Suprapubic skin (tissue), 4 donors: ENCODE results near the gene LCT. TPM values are rescaled to one million over a fixed set of nuclear protein-coding genes. Genes with fewer than 3 reads are reported as not detected.

Source experiments
- DNase-seq, 2 donors: peaks; one replicate each; pipeline ENCODE4 v3.0.0-alpha.2; 2019; ENCODE audit warnings: low spot score in 2 of 2
- H3K27ac ChIP-seq: fragments of 200-600 bp; sonication (generic); one replicate; pipeline ENCODE4 v1.5.1; 2019
- H3K27me3 ChIP-seq: fragments of 200-600 bp; sonication (generic); one replicate; pipeline ENCODE4 v1.5.1; 2019
- H3K36me3 ChIP-seq: fragments of 200-600 bp; sonication (generic); one replicate; pipeline ENCODE4 v1.5.1; 2019
- H3K4me1 ChIP-seq: fragments of 200-600 bp; sonication (generic); one replicate; pipeline ENCODE4 v1.5.1; 2019
- H3K4me3 ChIP-seq: fragments of 200-600 bp; sonication (generic); one replicate; pipeline ENCODE4 v1.5.1; 2019; ENCODE audit warnings: mild to moderate bottlenecking
- H3K9me3 ChIP-seq: fragments of 200-600 bp; sonication (generic); one replicate; pipeline ENCODE4 v1.5.1; 2019
- EP300 ChIP-seq: sonication (generic); formaldehyde crosslinking; IDR thresholded peaks from one replicate; pipeline ENCODE4 v1.6.1; 2017; ENCODE audit warnings: antibody characterized with exemption
- POLR2A ChIP-seq, 2 donors: fragments of 450-650 bp; IDR thresholded peaks; one replicate each; pipeline ENCODE4 v1.6.1; 2017; ENCODE audit warnings: antibody characterized with exemption in 2 of 2, mild to moderate bottlenecking in 2 of 2, moderate library complexity in 2 of 2
- POLR2AphosphoS5 ChIP-seq, 3 donors: sonication (generic); formaldehyde crosslinking; IDR thresholded peaks; one replicate each; pipeline ENCODE4 v1.6.1; 2017; ENCODE audit warnings: antibody characterized with exemption in 3 of 3
- WGBS: methylation state at CpG from one replicate; pipeline ENCODE4 v1.1.5; 2018; 5-methylcytosine and 5-hydroxymethylcytosine counted together
- total RNA-seq, 4 donors: library from RNA; depleted of rRNA; stranded (reverse); fragments of >200 nt; gene quantifications; one replicate each; pipeline ENCODE4 v1.1.0, GENCODE V29; 2016
- TF ChIP-seq, protein P1 (sequence below), 2 donors: fragments of 200-600 bp in 1 of 2; fragments of 450-650 bp in 1 of 2; sonication (generic) in 1 of 2; IDR thresholded peaks; one replicate each; pipeline ENCODE4 v1.5.1; 2016 to 2019; ENCODE audit warnings: antibody characterized with exemption in 2 of 2, mild to moderate bottlenecking in 1 of 2, moderate library complexity in 1 of 2

Gene LCT
- total RNA-seq, 4 donors from 2014 or later = not detected

DNA sequence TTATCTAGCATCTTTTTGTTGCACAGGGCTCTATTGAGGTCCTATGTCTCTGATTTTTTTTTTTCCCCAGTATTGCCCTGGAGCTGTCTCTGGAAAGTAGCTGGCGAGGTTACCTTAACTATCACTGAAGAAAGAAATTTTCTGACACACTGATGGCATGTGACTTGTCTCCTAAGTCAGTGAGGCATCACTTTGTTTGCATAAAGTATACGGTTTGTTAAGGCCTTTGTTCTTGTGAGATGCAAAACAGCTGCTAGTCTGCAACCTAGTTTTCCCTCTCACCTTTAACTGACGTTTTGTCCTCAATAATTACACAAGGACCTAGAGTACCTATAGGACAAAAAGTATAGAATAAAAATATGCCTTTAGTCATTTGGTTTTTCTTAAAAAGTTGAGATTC is 53.5 kb downstream of the LCT start:
- H3K4me3 ChIP-seq = no peak overlapping the region
- H3K9me3 ChIP-seq = no peaks in the 10 kb centered on the region
- H3K27me3 ChIP-seq = no peaks in the 10 kb centered on the region
- no peak overlapping the region for H3K27ac ChIP-seq
- TF ChIP-seq, protein P1, sequence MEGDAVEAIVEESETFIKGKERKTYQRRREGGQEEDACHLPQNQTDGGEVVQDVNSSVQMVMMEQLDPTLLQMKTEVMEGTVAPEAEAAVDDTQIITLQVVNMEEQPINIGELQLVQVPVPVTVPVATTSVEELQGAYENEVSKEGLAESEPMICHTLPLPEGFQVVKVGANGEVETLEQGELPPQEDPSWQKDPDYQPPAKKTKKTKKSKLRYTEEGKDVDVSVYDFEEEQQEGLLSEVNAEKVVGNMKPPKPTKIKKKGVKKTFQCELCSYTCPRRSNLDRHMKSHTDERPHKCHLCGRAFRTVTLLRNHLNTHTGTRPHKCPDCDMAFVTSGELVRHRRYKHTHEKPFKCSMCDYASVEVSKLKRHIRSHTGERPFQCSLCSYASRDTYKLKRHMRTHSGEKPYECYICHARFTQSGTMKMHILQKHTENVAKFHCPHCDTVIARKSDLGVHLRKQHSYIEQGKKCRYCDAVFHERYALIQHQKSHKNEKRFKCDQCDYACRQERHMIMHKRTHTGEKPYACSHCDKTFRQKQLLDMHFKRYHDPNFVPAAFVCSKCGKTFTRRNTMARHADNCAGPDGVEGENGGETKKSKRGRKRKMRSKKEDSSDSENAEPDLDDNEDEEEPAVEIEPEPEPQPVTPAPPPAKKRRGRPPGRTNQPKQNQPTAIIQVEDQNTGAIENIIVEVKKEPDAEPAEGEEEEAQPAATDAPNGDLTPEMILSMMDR (IDR thresholded peaks at IDR 0.05) = no peak
- TF ChIP-seq POLR2A (IDR thresholded peaks at IDR 0.05) (no peak), POLR2AphosphoS5 (IDR thresholded peaks at IDR 0.05) (no peak), EP300 (no peak)
- H3K36me3 ChIP-seq = peaks cover 81% of the 10 kb centered on the region
- no peaks in the 10 kb centered on the region for H3K4me1 ChIP-seq
- DNase-seq = no peak
- WGBS = 89% methylated on average over 3 of the region's 3 CpGs

GRCh38 chr2:135782231-135782630 is 54.8 kb downstream of the LCT start:
- no peaks in the 10 kb centered on the region for H3K27me3 ChIP-seq
- H3K36me3 ChIP-seq = peaks cover 92% of the 10 kb centered on the region
- no peak overlapping the region for H3K27ac ChIP-seq
- DNase-seq = no peak
- TF ChIP-seq, protein P1 (IDR thresholded peaks at IDR 0.05) = no peak
- TF ChIP-seq POLR2AphosphoS5 (IDR thresholded peaks at IDR 0.05) (no peak), EP300 (no peak), POLR2A (IDR thresholded peaks at IDR 0.05) (no peak)
- WGBS = 95% methylated on average over 2 of the region's 2 CpGs
- no peaks in the 10 kb centered on the region for H3K4me1 ChIP-seq
- no peak overlapping the region for H3K4me3 ChIP-seq
- no peaks in the 10 kb centered on the region for H3K9me3 ChIP-seq

- peaks cover 96% of the 10 kb centered on the region for H3K36me3 ChIP-seq
- WGBS = 96% methylated on average over 7 of the region's 7 CpGs
Observed at GRCh38 chr2:135776367-135776766, 60.6 kb downstream of the LCT start.

GRCh38 chr2:135775420-135775819 is 61.6 kb downstream of the LCT start:
- Histone ChIP-seq H3K4me3 (no peak overlapping the region), H3K9me3 (no peaks in the 10 kb centered on the region), H3K36me3 (peaks cover 96% of the 10 kb centered on the region), H3K27ac (no peak overlapping the region), H3K4me1 (no peaks in the 10 kb centered on the region), H3K27me3 (no peaks in the 10 kb centered on the region)
- TF ChIP-seq POLR2AphosphoS5 (IDR thresholded peaks at IDR 0.05) (no peak), POLR2A (IDR thresholded peaks at IDR 0.05) (no peak), EP300 (no peak)
- TF ChIP-seq, protein P1 (IDR thresholded peaks at IDR 0.05) = no peak
- DNase-seq = no peak
- 50% methylated on average over 2 of the region's 2 CpGs for WGBS

More at GRCh38 chr2:135776367-135776766, 60.6 kb downstream of the LCT start:
- TF ChIP-seq POLR2A (IDR thresholded peaks at IDR 0.05) = no peak
- TF ChIP-seq POLR2AphosphoS5 (IDR thresholded peaks at IDR 0.05) = no peak
- TF ChIP-seq EP300 = no peak
- TF ChIP-seq, protein P1 (IDR thresholded peaks at IDR 0.05) = no peak
- no peak for DNase-seq
- H3K4me1 ChIP-seq = no peaks in the 10 kb centered on the region
- H3K9me3 ChIP-seq = no peaks in the 10 kb centered on the region
- H3K27ac ChIP-seq = no peak overlapping the region
- no peaks in the 10 kb centered on the region for H3K27me3 ChIP-seq
- H3K4me3 ChIP-seq = no peak overlapping the region

GRCh38 chr2:135773917-135774316 is 63.1 kb downstream of the LCT start:
- Histone ChIP-seq H3K9me3 (no peaks in the 10 kb centered on the region), H3K27ac (no peak overlapping the region), H3K4me3 (no peak overlapping the region), H3K27me3 (no peaks in the 10 kb centered on the region), H3K4me1 (no peaks in the 10 kb centered on the region), H3K36me3 (peaks cover 98% of the 10 kb centered on the region)
- TF ChIP-seq POLR2AphosphoS5 (IDR thresholded peaks at IDR 0.05) (no peak), EP300 (no peak), POLR2A (IDR thresholded peaks at IDR 0.05) (no peak)
- TF ChIP-seq, protein P1 (IDR thresholded peaks at IDR 0.05) = no peak
- no peak for DNase-seq
